Lower leg skin (tissue), 3 donors: ENCODE data around the gene PLCG1.

Experiments used
- CTCF ChIP-seq, 3 donors: fragments of 450-650 bp; IDR thresholded peaks; one replicate each; pipeline ENCODE4 v1.5.1; 2016; ENCODE audit warnings: antibody characterized with exemption in 3 of 3, mild to moderate bottlenecking in 3 of 3, moderate library complexity in 2 of 3
- POLR2A ChIP-seq, 2 donors: fragments of 450-650 bp; IDR thresholded peaks; one replicate each; pipeline ENCODE4 v1.6.1; 2016 to 2017; ENCODE audit warnings: antibody characterized with exemption in 2 of 2, mild to moderate bottlenecking in 1 of 2, moderate library complexity in 1 of 2

GRCh38 chr20:41089555-41089954 lies 47.8 kb upstream of the PLCG1 start:
- TF ChIP-seq CTCF (IDR thresholded peaks at IDR 0.05) (no peak), POLR2A (IDR thresholded peaks at IDR 0.05) (no peak)
